DMS 273 treated with DMSO at 0.1 percent for 48 hours (cell line): ENCODE data around the gene SEC24D.
A peak's percentile ranks its signal among the peaks of the same experiment; 100 is the strongest.

ENCODE experiments used
- DNase-seq: peaks from one replicate; lab custom pipeline; 2025; lab: John Stamatoyannopoulos, UW

The SEC24D gene

DNA sequence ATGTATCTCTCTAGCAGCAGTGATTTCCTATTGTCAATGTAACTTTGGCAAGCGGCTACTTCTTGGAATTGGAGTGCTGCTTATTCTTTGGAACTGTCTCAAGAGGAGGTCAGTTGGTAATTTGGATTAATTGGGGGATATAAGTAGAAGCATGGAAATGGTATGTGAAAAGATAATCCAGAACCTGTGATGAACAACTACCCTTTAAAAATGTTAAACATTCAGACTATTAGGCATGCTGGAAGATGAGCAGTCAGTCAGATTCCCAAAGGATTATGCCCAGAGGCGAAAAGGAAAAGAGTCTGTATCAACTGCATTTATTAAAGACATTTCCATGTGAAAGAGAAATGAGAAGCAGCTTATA is 62.5 kb downstream of the SEC24D start:
- no peak for DNase-seq

DNA sequence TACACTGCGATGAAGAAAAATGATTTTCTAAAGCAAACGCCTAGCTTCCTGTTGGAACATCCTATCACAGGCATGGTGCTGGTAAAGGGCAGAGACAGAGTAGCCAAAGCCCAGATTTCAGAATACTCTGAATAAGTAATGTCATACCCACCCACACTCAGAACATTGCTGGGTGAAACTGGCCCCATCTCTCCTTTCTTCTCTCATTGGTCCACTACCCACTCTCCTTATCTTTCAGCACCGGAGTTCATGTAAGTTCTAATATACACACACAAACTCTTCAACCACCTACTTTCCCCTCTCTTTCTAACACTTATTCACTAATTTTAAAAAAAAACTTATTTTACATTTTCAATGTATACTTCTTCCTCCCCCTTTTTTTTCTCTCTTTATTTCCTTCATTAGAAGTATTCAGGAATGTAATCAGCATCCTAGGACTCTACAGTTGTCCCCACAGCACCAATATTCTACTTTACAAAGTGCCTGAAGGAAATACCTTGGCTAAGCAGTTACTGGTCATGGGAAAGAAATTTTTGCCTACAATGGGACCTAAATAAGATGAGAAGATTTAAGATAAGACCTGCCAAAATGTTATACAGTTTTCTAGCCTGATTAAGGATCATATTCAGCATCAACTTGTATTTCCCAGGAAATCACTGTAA is 63.0 kb downstream of the SEC24D start:
- no peak for DNase-seq

DNA sequence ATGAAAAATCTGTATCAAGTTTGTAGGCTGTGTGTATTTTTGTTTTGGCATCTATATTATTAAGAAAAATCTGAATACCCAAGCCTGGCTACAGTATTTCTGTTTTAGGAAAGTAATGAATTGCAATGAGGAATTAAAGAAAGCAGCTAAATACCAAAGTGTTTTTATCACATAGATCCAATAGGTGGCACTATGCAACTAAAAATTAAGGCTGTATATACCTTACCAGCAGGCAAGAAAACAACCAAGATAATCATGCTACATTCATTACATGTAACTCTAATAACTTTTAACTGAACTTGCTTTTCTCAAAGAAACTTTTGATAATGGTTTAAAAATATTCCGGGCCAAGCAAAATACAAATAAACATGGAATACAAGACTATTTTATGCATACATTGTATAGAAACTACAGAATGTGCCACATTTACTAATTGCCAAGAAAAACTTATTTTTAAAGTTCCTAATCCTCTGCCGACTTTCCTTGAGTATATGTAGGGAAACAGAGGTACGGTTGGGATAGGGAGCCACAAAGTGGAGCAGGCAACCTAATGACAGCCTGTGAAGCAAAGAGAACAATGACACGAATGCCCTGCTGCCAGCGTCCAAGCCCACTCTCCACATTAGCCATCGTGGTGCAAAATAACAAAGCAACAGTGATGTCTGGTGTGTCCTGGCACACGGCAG is 63.7 kb downstream of the SEC24D start:
- peak; percentile 10 for DNase-seq

DNA sequence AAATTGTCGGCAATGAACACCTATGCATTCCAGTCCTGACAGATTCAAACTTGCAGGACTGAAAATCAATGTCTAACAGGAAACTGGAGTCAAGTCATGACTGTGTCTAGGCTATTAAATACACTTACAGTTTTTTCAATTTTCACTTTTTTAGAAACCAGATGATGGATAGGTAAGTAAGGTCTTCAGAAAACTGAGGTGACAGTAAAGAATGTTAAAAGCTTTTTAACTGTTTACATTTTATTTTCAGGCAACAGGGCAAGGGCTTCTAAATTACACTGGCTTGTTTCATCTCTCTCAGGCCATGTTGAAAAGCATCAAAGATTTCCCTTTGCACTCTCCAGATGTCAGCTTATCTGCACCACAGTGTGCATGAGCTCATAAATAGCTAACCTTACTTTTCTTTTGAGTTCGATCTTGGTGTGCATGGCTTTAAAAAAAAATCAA is 65.2 kb downstream of the SEC24D start:
- DNase-seq = no peak

DNA sequence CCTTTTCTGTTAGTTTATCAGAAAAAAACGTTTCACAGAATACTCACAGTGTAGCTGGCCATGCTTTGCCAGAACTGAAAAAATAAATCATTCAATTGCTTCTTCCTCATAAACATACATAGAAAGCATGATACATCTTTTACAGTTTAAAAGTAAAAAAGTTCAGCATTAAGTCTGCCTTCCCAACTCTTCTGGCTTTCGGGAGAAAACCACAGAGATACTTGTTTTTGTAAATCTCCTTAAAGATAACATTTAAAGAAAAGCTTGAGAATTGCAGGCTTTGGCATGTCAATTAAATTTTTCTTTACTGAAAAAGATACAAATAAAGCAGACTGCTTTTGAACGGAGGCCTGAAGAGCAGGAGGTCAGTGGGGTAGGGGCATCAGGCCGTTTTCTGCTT is 66.8 kb downstream of the SEC24D start:
- no peak for DNase-seq

DNA sequence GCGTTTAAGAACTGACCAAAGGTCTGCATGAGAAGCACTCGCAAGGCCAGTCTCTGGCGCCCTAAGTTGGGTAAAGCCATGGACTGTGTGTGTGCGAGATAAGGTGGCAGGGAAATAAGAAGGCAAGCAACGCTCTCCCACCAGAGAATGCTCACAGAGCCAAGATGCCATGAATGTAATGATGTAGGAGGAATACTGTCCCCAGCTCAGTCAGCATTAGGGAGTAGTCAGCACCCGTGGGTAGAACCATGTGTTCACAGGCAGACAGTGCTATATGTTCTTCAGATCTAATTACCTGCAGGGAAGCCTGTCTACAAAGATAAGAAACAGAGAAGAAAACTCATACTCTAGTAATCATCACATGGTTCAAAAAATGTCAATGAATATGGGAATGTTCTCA is 68.8 kb downstream of the SEC24D start:
- no peak for DNase-seq

DNA sequence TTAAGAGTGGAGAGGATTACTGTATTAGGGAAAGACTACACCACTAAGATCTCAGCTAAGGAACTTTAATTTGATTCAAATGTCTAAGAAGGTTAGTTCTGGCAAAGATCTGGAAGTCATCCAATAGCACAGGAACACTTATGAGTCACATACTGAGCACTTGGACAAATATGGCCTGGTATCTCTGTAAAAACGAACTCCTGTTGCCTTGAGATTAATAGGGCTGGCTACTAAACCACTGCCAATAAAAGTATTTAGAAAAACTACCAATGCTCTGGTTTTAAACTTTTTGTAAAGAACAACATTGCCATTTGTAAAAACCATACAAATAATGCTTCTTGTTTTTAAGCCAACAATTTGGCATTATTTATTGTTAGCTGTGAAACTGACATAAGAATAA is 70.5 kb downstream of the SEC24D start:
- peak; percentile 3 for DNase-seq

DNA sequence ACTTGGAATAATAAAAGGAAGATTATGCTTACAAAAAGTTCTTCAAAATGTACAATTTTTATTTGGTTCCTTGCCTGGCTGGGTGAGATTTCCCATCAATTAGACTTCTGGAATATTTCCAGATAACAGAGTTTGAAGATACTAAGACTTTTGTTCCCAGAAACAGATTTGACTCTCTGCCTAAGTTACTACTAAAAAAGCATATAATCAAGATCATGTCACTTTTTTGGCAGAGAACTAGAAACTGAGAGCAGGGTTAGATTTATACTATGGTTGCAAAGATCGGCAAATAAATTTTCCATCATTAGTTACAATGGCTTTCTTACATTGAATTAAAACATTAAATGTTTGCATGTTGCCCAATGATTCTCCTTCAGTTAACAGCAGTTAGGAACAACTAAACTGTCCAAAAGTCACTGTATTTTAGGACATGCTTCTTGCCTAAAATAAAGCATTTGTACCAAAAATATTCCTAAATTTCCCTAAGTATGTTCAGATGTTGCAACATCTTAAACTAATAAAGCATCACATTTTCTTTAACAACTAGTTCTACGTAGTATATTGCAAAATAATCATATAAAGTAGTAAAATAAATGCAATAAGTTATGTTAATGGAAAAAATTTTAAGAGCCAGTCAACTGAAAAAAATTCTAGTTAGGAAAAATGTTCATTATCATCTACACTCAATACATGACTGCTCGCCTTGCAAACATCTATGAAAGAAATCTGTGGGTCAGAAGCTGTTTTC is 73.0 kb downstream of the SEC24D start:
- no peak for DNase-seq

DNA sequence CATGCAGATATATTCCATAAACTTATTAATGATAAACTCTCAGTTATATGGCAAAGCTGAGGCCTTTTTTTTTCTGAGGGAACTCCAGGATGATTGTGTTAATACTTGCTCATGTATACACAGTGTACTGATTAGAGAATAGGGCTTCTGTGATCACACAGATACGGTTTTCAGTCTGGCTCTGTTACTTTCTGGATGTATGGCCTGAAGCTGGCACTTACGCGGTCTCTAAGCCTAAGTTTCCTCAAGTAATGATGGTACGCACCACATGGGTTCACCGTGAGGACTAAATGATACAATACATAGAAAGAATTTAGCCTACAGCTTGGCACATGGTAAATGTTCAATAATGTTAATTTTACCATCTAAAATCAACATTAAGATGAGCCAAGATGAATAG is 73.8 kb downstream of the SEC24D start:
- DNase-seq = no peak

DNA sequence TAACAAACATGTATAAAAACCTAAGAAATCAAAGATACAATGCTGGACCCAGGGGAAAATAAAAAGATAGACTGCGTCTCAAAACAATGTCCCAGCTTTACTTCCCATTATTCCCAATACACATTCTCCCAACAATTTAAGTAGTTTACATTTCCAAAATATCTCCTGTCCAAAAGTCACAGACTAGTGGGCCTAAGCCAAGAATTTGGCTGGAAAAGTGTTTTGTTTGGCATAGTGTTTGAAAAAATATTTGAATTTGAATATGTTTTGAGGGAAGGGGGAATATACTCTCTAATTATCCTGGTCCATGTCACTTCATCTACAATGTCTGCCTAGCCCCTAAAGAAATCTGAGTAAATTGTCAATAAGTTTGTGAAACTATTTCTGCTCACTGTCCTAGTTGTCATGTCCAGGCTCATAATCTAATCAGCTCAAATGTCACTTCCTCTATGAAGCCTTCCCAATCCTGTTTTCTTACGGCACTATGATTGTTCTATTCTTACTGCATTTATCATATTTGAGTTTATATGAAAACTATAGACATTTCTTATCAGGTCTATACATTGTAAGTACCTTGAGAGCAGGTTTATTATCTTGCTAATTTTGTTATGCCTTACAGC is 74.4 kb downstream of the SEC24D start:
- DNase-seq = no peak

DNA sequence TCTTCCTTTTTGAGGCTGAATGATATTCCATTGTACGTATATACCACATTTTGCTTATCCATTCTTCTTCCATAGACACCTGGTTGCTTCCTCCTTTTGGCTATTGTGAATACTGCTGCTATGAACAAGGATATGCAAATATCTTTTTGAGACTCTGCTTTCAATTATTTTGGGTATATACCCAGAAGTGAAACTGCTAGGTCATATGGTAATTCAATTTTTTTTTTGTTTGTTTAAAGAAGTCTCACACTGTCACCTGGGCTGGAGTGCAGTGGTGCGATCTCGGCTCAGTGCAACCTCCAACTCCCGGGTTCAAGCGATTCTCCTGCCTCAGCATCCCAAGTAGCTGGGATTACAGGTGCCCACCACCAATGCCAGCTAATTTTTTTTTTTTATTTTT is 75.4 kb downstream of the SEC24D start:
- DNase-seq = no peak

DNA sequence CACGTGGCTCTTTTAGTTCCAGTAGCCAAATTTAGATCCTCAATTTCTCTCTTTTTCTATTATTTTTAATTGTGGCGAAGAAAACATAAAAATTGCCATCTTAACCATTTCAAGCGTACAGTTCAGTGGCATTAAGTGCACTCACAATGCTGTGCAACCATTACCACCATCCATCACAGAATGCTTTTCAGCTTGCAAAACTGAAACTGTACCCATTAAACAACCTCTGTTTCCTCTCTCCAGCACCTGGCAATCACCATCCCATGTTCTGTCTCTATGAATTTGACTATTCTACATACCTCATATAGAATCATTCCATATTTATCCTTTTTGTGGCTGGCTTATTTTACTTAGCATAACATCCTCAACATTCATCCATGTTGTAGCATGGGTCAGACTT is 75.8 kb downstream of the SEC24D start:
- no peak for DNase-seq

DNA sequence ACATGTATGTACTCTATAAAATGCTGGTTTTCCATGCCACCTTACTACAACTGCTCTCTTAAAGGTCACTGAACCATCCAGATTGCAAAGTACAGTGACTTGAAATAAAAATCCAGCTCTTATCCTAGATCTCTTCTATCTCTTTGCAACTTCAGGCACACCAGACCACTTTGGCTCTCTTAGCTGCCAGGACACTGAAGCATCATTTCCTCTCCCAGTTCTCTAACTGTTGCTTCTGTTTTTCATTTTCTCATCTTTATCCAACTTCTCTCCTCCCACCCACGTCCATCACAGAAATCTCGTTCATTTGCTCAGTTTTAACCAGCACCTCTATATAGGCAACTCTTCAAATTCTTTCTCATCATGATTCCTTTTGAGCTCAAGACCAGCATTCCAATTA is 76.4 kb downstream of the SEC24D start:
- no peak for DNase-seq

DNA sequence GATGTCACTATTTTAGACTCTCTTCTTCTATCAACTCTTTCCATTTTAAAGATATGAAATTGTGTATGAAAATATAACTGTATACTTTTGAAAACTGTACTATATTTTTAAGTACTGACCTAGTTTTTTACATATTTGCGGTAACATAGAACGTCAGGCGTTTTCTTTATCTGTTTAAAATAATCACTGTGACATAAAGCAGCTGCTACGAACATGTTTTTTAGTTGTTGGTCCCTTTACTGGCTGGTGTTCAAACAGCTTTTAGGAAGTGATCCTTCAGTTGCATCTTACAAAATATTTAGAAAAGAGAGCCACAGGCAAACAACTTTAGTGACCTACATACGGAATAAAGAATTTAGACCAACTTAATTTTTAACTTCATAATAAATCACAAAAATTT is 77.6 kb downstream of the SEC24D start:
- DNase-seq = no peak

DNA sequence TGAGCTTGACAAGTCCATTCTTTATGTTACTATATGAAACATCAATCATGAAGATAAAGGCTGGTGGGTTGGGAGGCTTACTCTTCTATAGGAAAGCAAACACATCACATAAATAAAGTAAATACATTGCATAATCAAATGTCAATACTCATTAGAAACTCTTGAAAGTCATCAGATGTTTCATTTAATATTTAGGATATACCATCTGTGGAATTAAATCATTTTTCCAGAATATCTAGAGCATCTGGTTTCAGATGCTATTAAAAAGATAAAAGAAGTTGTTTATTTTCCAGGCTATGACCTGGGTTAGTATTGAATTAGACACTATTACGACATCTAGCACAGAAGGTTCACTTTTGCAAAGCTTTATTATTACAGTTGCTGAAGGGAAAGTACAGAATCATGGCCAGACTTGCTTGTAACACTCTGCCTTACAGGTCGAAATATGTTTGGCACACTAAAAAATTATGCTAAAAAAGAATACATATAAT is 78.1 kb downstream of the SEC24D start:
- DNase-seq = no peak

DNA sequence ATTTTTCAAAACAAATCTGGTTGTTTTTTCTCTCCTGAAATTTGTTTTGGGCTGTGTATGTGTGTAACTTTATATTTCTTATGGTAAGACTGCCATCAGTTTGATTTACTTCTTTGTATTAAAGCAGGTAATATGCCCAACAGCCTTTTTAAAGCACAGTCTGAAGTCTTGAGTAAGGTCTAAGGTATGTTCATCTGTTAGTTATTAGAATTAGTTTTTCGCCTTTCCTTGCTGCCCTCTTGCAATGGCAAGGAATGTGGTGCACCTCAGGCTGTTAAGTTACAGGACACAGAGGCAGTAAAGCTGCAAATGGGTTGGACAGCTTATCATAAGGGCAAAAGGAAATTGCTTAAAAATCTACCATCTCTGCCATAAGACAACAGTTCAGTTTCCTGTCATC is 79.0 kb downstream of the SEC24D start:
- DNase-seq = no peak

DNA sequence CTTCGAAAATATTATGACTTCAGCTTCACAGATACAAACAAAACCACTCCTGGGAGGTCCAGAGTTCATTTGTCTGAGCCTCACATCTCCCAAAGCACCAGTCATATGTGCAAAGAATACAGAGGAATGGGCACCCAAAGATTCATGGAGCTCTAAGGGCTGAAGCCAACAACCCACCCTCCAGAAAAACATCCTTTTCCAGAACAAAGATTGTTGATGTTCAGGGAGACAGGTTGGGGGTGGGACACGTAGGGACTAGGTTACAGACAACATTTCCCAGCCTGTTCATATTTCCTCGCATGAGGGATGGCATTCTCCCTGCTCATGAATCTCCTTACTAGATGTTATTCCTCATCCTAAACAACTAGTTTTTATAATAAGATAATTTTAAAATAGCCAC is 79.5 kb downstream of the SEC24D start:
- no peak for DNase-seq

DNA sequence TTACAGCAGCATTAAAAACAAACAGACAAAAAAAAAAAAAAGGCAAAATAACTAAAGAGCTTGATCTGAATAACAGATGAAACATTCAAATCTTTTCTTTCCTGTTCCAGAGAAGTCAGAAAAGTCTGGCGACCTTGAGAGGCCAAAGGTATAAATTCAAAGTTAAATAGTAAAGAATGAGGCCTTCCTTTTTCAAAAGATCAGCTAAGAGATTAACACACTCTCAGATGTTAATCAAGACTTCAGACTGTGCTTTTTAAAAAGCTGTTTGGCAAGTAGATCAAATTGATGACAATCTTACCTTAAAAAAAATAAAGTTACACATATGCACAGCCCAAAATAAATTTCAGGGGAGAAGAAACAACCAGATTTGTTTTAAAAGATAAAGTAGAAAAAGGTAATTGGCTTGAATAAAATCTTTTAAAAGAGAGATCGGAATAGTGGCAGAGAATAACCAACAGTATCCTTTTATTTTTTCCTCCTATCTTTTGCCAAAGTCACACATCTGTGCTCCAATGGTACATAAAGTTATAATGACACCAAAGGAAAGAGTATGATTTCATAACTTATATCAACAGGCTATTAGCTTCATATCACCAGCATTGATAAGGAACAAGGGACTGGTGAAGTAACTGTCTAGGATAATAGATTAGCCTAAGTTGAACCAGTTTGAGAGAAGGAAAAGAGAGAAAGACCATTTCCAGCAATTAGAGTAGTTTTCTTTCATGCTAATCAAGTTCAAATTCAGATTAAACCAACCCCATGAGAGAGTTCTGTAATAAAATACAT is 80.3 kb downstream of the SEC24D start:
- no peak for DNase-seq

DNA sequence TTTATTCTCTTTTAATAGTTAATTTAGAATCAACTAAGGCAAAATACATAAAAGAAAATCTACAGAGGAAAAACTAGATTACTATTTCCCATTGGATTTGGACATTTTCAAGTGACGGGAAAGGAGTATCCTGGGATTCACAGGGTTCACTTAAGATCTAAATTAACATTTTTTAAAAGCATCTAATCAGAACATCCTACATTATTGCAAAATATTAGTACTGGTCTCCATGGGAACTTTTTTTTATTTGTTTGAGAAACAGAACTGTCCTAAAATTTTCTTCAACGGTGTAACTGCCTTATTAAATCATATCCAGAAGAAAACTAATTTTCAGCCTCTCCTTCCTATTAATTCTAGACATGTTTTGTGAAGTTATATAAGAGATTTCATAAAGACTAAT is 81.0 kb downstream of the SEC24D start:
- DNase-seq = no peak

DNA sequence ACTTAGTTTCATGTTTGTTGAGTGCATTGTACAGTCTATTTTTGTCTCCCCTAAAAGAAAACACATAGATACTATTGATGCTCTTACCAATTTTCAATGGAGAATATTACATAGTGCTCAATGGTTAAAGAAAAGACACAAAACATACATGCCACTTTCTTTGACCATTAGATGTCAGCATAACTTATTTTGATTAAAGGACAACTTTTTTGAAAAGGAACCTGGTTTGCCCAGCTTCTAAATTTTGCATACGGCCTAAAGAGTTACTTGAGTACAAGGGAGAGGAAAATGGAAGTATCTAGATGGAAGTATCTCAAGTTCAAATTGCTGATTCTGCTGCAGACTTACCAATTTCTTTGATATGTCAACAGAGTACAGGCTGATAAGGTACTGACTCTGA is 82.2 kb downstream of the SEC24D start:
- no peak for DNase-seq

DNA sequence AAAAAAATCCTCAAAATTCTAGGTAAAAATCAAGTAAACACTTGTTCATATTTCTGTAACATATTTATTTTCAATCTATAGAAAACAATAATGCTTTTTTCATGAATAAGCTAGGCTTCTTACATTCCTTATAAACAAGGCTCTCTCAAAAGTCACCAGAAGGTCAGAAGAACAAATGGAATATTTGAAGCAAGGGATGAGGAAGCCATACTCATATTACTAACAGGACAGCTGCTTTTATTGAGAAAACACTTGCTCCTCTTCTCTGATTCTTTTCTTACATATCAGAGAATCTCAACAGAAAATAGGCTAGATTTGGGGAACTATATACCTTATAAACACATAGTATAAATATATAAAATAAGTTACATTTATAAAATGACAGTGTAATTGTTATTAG is 82.8 kb downstream of the SEC24D start:
- DNase-seq = no peak

DNA sequence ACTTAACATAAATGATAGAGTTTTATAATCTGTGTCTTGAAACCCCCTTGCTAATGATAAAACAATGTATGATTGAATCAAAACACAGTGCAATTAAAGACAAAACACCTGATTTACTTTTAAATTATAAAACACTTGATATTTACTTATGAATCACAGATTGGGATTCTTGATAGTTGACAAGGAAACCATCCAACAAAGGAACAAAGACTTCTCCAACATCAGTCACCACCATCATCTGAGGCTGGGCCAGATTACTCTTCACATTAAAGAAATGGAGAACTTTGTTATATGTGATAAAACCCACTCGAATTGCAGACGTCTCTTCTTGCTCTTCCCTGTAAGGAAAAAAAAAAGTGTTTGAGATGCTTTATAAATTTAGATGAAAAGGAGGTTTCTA is 83.4 kb downstream of the SEC24D start:
- DNase-seq = no peak
